Brain microvascular endothelial cell (primary cell): ENCODE results near the gene PNKP.

Source experiments
- DNase-seq: peaks from one replicate; pipeline ENCODE4 v3.0.0-alpha.2; 2020
- H3K27ac ChIP-seq: fragments of 250-450 bp; sonication (Bioruptor Pico); 2 replicates; pipeline ENCODE4 v1.5.1; 2020; ENCODE audit warnings: mild to moderate bottlenecking, moderate library complexity
- H3K27me3 ChIP-seq: fragments of 250-450 bp; sonication (Bioruptor Pico); replicated peaks from 2 replicates; pipeline ENCODE4 v1.5.1; 2020; ENCODE audit warnings: mild to moderate bottlenecking
- H3K36me3 ChIP-seq: fragments of 250-450 bp; sonication (Bioruptor Pico); replicated peaks from 2 replicates; pipeline ENCODE4 v1.5.1; 2020; ENCODE audit warnings: mild to moderate bottlenecking
- H3K4me3 ChIP-seq: 2 replicates; pipeline ENCODE4 v1.5.1; 2011; ENCODE audit warnings: low read depth, mild to moderate bottlenecking, control low read depth, low read length, moderate library complexity
- in situ Hi-C: cut with HindIII; loops from 2 replicates; pipeline ENCODE4 v1.10.0; 2017; ENCODE audit warnings: low sequenced_read_pairs, low pct_ligation_motif_present
- TF ChIP-seq, protein P1 (sequence below): IDR thresholded peaks from 2 replicates; pipeline ENCODE4 v1.5.1; 2011; ENCODE audit warnings: low read depth, mild to moderate bottlenecking, moderate library complexity, low read length, control low read depth, inconsistent platforms; ENCODE audit errors: missing control alignments

Gene PNKP

DNA sequence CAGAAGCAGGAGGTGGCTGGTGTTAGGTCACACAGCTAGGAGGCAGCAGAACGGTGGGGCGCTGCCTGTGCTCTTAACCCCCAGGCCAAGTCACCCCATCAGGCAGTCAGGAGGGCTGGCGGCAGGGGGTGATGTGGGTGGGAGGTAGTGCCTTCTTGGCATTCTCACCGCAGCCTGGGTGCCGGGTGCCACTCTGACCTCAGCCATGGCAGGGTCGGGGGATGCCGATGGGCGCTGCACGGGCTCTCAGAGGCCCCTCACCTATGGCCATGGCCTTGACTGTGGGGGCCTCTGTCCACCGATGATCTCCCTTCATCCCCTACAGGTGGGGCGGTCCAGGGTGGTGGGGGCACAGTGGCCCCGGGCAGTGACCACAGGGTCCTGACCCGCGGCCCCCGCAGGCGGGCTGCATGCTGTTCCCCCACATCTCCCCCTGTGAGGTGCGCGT is 10.8 kb downstream of the PNKP start:
- in situ Hi-C loops = no loop called here
- TF ChIP-seq, protein P1, sequence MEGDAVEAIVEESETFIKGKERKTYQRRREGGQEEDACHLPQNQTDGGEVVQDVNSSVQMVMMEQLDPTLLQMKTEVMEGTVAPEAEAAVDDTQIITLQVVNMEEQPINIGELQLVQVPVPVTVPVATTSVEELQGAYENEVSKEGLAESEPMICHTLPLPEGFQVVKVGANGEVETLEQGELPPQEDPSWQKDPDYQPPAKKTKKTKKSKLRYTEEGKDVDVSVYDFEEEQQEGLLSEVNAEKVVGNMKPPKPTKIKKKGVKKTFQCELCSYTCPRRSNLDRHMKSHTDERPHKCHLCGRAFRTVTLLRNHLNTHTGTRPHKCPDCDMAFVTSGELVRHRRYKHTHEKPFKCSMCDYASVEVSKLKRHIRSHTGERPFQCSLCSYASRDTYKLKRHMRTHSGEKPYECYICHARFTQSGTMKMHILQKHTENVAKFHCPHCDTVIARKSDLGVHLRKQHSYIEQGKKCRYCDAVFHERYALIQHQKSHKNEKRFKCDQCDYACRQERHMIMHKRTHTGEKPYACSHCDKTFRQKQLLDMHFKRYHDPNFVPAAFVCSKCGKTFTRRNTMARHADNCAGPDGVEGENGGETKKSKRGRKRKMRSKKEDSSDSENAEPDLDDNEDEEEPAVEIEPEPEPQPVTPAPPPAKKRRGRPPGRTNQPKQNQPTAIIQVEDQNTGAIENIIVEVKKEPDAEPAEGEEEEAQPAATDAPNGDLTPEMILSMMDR = no peak
- peaks cover 60% of the 10 kb centered on the region for H3K36me3 ChIP-seq
- no peaks in the 10 kb centered on the region for H3K27me3 ChIP-seq
- no peak for DNase-seq
- H3K27ac ChIP-seq = no peak overlapping the region
- H3K4me3 ChIP-seq = no peak overlapping the region

DNA sequence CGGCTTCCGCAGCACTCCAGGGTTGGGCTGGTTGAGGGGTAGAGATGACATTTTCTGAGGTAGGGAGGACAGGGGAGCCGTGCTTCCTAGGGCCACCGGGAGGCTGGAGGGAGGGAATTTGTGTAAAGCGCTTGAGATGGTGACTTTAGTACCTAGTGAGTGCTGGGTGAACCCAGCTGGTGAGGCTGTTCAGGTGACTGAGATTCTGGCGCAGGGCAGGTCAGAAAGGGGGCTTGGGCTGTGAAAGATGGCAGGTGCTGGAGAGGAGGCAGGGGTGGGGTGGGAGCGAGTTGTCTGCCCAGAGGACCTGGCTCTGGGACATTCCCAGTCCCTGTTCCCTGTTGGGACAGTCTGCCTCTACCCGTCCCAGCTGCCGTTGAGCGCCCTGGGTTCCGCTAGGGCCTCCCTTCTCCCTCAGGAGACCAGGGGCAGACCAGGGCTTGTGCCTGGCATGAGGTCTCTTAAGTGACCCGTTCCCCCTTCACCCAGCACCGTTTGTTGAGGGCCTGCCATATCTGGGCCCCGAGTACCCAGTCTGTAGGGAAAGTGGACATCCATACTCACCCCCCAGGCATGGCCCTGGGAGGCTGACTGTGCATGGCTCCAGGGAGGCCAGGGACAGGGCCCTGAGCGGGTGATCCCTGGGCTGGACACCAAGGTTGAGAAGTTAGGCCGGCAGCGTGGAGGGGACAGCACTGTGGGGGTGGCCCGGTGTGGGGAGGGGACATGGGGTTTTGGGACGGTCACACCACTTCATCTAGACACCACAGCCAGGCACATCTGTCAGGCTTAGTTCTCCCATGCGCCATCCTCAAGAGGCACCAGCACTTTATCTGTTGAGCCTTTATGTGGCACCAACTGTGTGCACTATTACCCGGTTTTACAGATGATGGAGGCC is 11.5 kb downstream of the PNKP start:
- H3K36me3 ChIP-seq = peaks cover 54% of the 10 kb centered on the region
- no peak overlapping the region for H3K4me3 ChIP-seq
- in situ Hi-C loops = no loop called here
- DNase-seq = no peak
- TF ChIP-seq, protein P1 = no peak
- no peaks in the 10 kb centered on the region for H3K27me3 ChIP-seq
- no peak overlapping the region for H3K27ac ChIP-seq

DNA sequence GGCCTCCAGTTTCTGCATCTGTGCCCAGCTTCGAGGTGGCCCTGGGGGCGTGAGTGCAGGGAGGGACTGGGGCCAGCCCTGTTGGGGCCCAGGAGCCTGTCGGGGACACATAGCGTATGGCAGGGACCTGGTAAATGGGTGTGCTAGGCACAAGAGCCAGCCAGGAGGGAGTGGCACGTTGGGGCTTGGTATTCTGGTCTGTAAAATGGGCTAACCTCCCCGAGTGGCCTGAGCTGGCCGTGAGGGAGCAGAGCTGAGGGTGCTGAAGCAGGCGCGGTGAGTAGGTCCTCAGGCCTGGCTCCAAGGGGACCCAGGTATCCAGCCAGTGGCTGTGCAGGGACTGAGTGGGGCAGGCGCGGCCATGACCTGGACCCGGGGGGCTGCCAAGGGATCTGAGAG is 12.1 kb downstream of the PNKP start:
- TF ChIP-seq, protein P1 = no peak
- no peak for DNase-seq
- Histone ChIP-seq H3K27ac (no peak overlapping the region), H3K4me3 (no peak overlapping the region), H3K27me3 (no peaks in the 10 kb centered on the region), H3K36me3 (peaks cover 48% of the 10 kb centered on the region)
- in situ Hi-C loops = no loop called here

DNA sequence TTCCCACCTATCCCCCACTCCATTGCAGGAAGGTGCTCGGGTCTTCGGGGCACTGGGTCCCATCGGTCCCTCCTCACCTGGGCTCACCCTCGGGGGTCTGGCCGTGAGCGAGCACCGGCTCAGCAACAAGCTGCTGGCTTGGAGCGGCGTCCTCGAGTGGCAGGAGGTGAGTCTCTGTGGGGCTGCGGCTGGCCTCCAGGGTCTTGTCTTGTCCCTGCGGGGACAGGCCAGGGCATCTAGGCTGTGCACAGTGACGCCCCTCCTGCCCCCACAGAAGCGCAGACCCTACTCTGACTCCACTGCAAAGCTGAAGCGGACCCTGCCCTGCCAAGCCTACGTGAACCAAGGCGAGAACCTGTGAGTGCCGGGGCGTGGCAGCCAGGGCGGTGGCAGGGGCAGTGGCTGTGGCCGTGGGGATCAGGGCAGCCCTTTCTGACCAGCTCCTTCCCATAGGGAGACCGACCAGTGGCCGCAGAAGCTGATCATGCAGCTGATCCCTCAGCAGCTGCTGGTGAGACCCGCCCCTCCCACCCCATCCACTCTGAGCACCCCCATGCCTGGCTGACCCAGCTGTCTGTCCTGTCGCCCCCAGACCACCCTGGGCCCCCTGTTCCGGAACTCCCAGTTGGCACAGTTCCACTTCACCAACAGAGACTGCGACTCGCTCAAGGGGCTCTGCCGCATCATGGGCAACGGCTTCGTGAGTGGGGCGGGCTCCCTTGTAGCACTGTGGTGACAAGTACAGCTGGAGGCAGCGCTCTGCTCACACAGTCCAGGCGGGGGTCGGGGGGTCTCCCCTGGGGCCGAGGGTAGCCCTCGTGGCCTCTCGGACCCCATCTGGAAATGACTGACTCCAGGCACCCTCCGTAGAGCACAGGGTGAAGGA is 12.8 kb downstream of the PNKP start:
- TF ChIP-seq, protein P1 = no peak
- Histone ChIP-seq H3K27ac (no peak overlapping the region), H3K36me3 (peaks cover 41% of the 10 kb centered on the region), H3K27me3 (no peaks in the 10 kb centered on the region), H3K4me3 (no peak overlapping the region)
- DNase-seq = no peak
- in situ Hi-C loops = no loop called here

DNA sequence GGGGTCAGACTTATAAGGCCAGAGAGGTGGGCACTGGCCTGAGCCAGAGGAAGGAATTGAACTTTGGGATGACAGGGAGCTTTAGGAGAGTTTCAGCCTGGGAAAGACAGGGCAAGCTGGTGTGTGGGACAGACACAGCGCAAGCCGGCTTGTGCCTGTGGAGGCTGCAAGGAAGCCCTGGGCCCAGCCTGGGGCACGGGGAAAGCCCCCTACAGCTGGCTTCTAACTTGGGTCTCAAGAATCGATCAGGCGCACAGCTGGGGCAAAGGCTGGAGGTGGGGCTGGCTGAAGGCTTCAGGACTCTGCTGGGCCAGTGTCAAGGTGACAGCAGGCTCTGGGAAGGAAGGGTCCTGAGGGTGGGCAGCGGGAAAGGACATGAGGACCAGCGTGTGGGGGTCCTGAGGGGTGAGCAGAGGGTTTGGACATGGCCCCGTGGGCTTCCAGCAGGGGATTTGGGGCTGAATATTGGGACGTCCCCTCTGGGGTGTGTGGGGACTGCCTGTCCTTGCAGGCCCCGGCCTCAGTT is 13.5 kb downstream of the PNKP start:
- H3K4me3 ChIP-seq = no peak overlapping the region
- peaks cover 37% of the 10 kb centered on the region for H3K36me3 ChIP-seq
- no peak for DNase-seq
- in situ Hi-C loops = no loop called here
- H3K27me3 ChIP-seq = no peaks in the 10 kb centered on the region
- TF ChIP-seq, protein P1 = no peak
- no peak overlapping the region for H3K27ac ChIP-seq
